PFSK-1 (cell line): Measurements from ENCODE around the gene ELAVL1.

Experiments used
- POLR2AphosphoS5 ChIP-seq: IDR thresholded peaks from 2 replicates; pipeline ENCODE4 v1.6.1; 2012; ENCODE audit warnings: low read depth, mild to moderate bottlenecking, control low read depth, low read length, moderate library complexity
- SIN3A ChIP-seq: IDR thresholded peaks from 2 replicates; pipeline ENCODE4 v1.6.1; 2012; ENCODE audit warnings: mild to moderate bottlenecking, low read length, moderate library complexity, borderline replicate concordance; ENCODE audit not compliant: insufficient read depth
- TF ChIP-seq, protein P1 (sequence below), 2 experiments: IDR thresholded peaks; 2 replicates each; pipeline versions ENCODE4 v1.6.1 to v1.8.0; 2011 to 2012; ENCODE audit warnings: low read depth in 2 of 2, low read length in 2 of 2, control low read depth in 1 of 2, inconsistent platforms in 1 of 2, mild to moderate bottlenecking in 1 of 2, moderate library complexity in 1 of 2; ENCODE audit not compliant: insufficient read depth in 1 of 2

DNA sequence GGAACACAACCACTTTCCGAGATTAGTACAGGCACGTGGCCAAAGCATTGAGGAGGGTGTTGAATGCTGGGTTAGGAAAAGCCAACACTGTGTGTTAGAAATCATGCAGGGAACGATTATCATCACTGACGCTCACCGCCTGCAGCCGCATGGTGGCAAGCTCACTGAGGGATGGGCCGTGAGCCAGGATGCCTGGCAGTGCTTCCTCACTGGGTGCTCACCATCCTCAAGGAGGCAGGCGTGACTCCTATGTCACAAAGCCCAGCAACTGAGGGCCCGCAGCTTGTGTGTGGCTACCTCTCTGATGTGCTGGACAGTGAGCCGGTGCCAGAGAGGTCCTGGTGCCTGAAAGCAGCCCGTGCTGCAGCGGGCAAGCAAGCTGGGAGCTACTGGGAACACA lies 31.6 kb downstream of the ELAVL1 start:
- TF ChIP-seq, protein P1, sequence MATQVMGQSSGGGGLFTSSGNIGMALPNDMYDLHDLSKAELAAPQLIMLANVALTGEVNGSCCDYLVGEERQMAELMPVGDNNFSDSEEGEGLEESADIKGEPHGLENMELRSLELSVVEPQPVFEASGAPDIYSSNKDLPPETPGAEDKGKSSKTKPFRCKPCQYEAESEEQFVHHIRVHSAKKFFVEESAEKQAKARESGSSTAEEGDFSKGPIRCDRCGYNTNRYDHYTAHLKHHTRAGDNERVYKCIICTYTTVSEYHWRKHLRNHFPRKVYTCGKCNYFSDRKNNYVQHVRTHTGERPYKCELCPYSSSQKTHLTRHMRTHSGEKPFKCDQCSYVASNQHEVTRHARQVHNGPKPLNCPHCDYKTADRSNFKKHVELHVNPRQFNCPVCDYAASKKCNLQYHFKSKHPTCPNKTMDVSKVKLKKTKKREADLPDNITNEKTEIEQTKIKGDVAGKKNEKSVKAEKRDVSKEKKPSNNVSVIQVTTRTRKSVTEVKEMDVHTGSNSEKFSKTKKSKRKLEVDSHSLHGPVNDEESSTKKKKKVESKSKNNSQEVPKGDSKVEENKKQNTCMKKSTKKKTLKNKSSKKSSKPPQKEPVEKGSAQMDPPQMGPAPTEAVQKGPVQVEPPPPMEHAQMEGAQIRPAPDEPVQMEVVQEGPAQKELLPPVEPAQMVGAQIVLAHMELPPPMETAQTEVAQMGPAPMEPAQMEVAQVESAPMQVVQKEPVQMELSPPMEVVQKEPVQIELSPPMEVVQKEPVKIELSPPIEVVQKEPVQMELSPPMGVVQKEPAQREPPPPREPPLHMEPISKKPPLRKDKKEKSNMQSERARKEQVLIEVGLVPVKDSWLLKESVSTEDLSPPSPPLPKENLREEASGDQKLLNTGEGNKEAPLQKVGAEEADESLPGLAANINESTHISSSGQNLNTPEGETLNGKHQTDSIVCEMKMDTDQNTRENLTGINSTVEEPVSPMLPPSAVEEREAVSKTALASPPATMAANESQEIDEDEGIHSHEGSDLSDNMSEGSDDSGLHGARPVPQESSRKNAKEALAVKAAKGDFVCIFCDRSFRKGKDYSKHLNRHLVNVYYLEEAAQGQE (IDR thresholded peaks at IDR 0.05; ENCODE audit: insufficient read depth in 1 of 2, low read depth in 2 of 2, low read length in 2 of 2) = no peak
- TF ChIP-seq POLR2AphosphoS5 (no peak), SIN3A (no peak)
